HG03354 (cell line): Measurements from ENCODE around the gene TBC1D13.
"Not testable (repeated sequence)": the region's sequence is repeated elsewhere in the genome, so short reads cannot be mapped to it uniquely, and the experiment has no call there.

Experiments used
- ATAC-seq: cut with Tn5 transposase; IDR thresholded peaks from one replicate; pipeline ENCODE4 v1.9.1; 2021; ENCODE audit warnings: mild to moderate bottlenecking; ENCODE audit not compliant: unreplicated experiment, poor library complexity, severe bottlenecking

Gene TBC1D13, protein sequence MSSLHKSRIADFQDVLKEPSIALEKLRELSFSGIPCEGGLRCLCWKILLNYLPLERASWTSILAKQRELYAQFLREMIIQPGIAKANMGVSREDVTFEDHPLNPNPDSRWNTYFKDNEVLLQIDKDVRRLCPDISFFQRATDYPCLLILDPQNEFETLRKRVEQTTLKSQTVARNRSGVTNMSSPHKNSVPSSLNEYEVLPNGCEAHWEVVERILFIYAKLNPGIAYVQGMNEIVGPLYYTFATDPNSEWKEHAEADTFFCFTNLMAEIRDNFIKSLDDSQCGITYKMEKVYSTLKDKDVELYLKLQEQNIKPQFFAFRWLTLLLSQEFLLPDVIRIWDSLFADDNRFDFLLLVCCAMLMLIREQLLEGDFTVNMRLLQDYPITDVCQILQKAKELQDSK

DNA sequence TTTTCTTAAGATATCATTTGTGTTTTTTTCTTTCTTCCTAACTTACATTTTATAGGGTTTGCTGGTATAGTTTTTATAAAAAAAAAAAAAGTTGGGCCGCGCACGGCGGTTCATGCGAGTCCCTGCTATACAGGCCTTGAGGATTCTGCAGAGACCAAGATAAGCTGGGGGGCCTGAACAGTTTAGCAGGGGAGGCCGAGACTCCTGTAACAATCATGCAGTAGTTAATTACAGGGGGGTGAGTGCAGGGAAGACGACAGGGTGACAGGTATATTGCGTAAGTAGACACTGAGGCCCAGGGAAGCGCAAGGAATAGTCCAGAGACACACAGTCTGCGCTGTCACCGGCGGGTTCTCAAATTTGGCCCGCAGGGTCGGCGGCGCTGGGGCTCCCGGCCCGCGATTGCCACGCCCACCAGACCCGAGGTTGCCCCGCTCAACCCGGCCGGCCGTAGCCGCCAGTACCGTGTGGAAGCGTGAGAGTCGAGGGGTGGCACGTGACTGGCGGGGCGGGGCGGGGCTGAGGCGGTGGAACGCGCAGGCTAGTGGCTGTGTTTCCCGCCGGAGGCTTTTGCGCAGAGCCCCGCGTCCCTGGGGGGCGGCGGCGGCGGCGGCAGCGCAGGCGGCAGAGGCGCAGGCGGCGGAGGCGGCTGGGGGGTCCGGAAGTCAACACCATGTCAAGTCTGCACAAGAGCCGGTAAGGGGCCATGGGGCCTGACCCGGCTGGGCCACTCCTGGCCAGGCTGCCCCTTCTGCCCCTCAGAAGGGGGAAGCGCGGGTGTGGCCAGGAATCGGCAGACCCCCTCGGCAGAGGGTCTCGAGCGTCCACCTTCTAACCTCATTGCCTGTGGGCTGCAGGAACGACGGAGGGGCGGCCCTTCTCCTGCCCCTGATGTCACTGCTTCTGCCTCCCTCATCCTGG lies at the start of gene TBC1D13:
TSS of gene TBC1D13 (plus strand) at position 573 of the 921 bp plus-strand sequence. CDS start at position 674, 101 bp downstream.
- ATAC-seq: peak; percentile 91

DNA sequence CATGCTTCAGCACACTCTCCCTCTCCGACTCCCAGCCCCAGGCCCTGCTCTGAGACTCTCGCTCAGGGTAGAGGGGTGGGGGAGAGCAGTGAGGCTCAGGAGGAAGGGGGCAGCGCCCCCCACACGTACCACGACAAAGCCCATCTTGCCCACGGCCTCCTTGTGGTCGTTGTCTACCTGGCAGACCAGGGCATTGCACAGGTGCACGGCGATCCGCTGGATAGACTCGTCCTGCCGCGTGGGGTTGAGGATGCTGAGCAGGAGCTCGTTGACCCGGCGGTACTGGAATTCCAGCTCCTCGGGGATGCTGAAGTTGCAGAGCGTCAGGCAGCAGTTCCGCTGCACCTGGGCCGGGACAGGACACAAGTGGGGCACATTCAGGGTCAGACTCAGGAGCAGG lies 44.7 kb upstream of the TBC1D13 start:
- no peak for ATAC-seq

DNA sequence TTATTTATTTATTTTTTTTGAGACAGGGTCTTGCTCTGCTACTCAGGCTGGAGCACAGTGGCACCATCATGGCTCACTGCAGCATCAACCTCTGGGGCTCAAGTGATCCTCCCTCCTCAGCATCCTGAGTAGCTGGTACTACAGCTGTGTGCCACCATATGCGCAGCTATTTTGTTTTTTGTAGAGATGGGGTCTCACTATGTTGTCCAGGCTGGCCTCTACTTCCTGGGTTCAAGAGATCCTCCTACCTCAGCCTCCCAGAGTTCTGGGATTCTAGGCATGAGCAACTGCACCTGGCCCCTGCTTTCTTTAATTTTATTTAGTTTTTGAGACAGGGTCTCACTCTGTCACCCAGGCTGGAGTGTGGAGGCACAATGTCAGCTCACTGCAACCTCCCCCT lies 43.6 kb upstream of the TBC1D13 start:
- ATAC-seq: no peak

DNA sequence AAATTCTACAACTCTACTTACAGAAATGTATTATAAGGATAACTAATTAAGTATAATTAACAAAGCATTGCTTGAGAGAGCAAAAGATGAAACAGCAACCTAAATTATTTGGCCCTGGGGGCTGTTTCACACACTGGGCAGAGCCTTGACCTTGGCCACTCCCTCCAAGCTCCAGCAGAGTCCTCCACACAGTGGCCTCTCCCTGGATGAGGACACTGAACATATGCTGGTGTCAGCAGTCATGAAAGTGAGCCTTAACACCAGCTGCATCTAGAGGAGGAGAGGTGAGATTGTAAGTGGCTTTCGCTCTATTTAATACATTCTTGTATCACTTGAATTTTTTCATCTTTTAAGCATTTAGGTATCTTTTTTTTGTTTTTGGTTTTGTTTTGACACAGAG lies 39.8 kb upstream of the TBC1D13 start:
- no peak for ATAC-seq

DNA sequence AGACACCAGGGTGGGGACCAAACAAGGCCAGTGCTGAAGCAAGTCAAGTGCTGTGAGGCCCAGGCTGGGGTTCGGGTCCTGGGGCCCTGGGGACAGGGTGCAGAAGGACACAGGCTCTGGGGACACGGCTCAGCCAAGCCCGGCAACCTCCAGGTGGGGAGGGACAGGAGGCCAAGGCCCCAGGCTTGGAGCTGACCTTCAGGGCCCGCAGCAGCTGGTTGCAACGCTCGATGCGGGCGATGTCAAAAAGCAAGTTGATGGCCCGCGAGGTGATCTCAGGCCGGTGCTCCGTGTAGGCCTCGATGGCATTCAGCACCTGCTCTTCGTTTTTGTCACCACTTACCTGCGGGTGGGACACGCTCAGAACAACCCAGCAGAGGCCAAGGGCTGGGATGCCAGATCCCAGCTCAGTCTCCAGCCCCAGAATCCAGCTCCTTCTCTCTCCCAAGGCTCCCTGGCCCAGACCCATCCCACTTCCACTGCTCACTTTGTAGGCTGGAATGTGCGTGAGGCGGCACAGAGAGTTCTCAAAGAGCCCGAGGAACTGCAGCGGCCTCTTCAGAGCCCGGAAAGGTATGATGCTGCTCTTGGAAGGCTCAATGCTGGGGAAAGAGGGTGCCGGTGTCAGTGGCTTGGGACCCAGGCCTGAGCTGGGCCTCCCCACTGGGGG lies 36.0 kb upstream of the TBC1D13 start:
- ATAC-seq: no peak

DNA sequence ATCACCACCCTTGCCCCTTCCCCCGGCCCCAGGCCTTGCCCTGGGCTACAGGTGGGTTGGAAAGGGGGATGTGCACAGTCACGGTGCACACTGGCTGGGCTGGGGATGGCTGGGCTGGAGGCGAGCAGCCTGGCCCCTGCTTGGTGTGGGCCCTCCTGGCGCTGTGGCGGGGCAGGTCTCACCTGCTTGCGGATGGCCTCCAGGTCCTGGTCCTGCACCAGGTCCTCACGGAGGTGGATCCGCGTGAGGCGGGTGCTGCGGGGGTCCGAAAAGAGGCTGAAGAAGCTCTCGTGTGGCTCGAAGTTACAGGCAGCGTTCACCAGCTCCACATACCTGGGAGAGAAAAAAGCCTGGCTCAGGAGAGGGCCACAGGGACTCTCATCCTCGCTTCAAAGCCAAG lies 33.4 kb upstream of the TBC1D13 start:
- ATAC-seq: no peak

DNA sequence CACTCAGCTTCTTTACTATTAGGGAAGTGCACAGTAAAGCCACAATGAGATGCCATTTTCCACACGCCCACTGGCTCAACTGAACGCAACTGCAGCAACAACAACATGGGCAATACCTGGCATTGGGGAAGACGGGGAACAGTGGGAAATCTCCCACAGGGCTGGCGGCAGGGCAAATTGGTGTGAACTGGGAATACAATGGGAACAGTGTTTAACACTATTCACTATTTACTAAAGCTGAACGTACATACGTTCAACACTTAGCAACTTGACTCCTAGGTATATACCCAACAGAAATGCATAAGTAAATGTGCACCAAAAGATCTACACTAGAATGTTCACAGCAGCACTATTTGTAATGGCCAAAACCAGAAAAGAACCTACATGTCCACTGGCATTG lies 29.5 kb upstream of the TBC1D13 start:
- ATAC-seq: no peak

DNA sequence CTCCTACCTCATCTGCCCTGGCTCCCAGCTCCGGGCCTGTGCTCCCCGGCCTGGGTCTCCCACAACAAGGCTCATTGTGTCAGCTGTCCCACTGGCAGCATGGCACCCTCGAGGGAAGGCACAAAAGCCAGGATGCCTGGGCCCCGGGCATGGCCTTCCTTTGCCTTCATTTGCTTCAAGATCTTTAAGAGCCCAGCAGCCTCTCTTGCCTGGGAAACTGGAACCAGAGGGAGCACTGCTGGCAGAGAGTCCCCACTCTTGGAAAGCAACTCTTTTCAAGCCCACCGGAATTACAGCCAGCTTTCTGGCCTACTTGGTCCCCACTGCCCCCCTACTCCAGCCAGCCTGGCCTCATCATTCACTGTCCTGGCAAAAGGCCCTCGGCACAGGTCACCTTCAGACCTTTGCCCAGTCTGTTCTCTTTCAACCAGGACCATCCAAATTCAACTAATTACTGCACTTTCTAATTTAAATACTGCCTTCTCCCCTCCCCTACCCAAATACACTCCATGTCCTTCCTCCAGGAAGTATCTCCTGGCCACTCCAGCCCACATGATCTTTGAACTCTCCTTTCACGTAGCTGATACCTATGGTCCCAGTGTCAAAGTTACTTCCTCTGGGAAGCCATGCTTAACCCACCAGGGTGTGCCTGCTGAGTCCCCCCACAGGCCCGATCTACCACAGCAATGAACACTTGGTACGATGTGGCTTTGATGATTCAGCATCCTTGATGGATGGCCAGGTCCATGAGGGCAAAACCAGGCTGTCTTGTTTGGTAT lies 24.2 kb upstream of the TBC1D13 start:
- no peak for ATAC-seq

DNA sequence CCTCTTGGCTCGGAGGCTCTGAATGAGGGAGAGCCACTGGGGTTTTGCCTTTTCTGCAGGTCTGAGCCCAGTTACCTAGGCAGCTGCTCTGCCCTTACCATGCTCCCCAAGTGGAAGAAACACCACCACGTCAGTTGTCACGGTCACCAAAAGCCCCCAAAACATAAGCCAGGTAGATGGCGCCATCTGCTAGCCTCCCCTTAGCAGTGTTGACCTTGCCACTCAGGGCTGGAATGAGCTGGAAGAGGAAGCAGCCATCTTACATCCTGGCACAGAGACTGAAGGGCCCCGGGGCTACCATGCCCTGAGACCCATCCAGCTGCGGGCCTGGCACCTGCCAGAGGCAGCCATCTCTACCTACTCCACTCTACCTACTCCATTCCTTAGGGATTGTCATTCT lies 22.7 kb upstream of the TBC1D13 start:
- ATAC-seq: no peak

DNA sequence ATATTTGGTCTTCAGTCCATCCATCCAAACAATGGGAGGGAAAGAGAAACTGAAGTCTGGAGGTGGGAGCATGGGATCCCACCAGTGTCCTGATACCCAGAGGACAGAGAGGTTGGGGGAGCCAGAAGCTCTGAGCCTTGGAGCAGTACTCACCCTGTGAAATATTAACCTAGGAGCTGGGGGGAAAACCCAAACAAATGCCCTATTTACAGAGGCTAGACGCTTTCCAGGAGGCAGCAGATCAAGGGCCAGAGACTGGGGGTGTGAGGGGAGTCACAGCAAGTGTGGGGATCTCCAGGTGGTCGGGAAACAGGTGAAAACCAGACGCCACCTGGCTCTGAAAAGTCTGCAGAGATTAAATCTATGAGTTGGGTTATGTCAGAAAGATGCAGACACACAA lies 21.6 kb upstream of the TBC1D13 start:
- no peak for ATAC-seq

DNA sequence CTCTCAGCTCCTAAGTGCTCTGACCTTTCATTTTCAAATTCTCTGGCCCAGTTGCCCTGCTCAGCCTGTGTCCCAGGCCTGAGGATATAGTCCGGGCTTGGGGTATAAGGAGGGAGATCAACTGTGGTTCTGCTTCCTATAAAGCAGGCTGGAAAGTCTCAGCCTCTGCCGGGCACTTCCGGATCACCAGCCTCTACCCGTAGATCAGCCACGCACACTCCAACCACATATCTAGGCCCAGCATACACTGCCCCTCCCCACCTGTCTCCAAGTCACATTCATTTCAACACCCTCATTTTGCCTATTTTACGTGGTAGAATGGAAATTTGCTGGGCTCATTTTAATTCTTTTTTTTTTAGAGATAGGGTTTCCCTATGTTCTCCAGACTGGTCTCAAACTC lies 18.4 kb upstream of the TBC1D13 start:
- ATAC-seq: no peak

DNA sequence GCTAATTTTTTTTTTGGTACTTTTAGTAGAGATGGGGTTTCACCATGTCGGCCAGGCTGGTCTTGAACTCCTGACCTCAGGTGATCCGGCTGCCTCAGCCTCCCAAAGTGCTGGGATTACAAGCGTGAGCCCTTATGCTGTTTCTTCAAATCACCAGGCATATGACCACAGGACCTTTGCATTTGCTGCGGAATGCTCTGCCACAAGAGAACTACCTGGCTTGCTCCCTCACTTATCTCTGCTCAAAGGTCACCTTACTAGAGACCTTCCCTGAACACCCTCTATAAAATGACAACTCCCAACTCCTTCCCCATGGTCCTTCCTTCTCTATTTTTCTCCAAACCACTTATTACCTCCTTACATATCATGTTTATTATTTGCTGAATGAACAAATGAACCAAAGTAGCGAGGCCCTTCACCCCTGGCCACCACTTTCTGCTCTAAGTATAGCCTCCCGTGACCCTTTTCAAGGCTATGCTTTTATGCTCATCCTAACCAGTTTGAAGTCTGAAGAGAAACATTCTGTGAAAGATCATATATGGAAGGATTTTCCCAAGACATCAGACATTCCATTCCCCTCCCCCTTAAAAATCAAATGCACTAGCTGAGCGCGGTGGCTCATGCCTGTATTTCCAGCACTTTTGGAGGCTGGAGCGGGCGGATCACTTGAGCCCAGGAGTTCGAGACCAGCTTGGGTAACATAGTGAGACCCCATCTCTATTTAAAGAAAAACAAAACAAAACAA lies 16.6 kb upstream of the TBC1D13 start:
- no peak for ATAC-seq

DNA sequence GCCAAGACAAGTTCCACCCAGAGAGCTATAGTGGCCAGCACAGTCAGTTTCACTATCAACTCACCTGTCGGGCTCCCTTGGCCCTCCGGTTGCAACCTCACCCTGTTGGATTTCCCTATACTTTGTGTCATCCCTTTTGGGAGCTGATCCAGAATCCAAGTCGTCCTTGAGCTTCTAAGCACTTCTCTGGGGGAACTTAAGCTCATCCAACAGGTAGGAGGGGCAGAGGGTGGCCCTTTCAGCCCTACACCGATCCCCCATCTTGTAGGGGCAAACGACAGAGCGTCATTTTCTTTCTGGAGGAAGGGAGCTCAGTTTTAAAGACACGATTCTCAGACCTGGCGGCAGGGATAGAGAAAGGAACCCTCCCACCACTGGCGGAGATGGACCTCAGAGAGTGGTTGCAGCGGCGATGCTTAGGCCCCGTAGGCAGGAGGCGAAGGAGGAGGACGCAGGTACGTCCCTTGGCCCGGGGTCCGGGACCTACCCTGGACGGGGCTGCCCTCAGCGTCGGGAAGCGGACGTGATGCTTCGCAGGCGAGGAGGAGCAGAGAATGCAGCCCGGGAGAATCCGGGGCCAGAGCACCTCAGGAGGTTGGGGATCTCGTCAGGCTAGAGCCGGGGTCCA lies 15.8 kb upstream of the TBC1D13 start:
- peak; percentile 37 for ATAC-seq

DNA sequence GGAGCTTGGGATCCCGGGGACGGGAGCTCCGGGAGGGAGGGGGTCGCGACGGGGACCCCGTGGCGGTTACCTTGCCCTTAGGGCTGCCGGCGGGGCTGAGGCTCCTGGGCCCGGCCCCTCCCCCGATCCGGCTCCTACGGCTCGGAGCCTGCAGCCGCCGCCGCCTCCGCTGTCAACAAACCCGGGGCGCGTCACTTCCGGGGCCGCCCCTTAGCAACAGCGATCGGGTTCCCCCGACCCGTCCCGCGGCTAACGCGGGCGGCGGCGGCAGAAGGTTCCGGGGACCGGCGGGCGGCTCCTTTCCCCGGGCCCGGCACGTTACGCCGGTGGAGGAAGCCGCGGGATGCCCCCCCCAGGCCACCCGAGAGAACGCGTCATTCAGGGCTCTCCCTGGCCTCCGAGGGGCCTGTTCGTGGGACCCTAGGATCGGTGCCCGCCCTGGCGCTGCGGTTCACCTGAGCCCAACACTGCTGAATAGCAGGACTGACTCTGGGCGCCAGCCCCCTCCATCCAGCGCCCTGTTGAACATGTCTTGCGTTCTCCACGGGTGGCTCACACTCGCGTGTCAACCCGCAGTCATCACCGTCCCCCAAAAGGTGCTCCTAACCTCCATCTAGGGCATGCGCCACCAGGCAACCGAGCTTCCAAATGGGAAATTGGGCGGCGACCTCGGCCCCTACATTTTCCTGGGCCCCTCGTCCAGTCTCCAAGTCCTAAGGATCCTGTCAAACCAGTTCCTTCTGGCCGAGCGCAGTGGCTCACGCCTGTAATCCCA lies 15.1 kb upstream of the TBC1D13 start, which contains the start of gene ZER1:
TSS of gene ZER1 (minus strand) at position 183 of the 775 bp plus-strand sequence. CDS start 16,362 bp downstream, outside the sequence.
- ATAC-seq: peak; percentile 93

DNA sequence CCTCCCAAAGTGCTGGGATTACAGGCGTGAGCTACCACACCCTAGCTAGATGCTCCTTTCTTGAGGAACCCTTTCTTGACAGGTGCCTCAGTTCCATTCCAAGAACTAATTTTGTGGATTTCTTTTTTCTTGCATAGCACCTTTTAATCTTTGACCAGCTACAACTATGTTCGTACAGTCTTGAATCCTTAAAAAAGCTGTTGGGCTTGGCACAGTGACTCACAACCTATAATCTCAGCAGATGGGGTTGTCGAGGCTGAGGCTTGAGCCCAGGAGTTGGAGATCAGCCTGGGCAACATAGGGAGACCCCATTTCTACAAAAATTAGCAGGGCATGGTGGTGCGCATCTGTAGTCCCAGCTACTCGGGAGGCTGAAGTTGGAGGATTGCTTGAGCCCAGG lies 14.0 kb upstream of the TBC1D13 start:
- ATAC-seq: no peak

DNA sequence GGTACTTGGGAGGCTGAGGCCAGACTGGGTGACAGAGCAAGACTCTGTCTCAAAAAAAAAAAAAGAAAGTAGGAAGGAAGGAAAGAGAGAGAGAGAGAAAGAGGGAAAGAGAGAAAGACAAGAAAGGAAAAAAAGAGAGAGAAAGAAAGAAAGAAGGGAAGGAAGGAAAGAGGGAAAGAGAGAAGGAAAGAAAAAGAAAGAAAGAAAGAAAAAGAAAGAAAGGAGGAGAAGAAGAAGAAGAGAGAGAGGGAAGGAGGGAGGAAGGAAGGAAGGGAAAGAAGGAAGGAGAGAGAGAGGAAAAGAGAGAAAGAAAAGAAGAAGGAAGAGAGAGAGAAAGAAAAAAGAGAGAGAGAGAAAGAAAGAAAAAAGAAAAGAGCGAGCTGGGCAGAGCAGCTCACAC lies 12.2 kb upstream of the TBC1D13 start:
- no peak for ATAC-seq

DNA sequence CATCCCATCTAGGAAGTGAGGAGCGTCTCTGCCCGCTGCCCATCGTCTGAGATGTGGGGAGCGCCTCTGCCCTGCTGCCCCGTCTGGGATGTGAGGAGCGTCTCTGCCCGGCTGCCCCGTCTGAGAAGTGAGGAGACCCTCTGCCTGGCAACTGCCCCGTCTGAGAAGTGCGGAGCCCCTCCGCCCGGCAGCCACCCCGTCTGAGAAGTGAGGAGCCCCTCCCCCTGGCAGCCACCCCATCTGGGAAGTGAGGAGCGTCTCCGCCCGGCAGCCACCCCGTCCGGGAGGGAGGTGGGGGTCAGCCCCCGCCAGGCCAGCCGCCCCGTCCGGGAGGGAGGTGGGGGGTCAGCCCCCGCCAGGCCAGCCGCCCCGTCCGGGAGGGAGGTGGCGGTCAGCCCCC lies 7.0 kb upstream of the TBC1D13 start:
- not testable (repeated sequence) for ATAC-seq
